ENCODE data around the gene DNAJC7. TPM values are rescaled to one million over a fixed set of nuclear protein-coding genes. Genes with fewer than 3 reads are reported as not detected.

DNAJC7 gene
- total RNA-seq, 1 experiment from 2014 or later = 72.0 TPM

- in situ Hi-C loops (cut with HindIII; ENCODE audit: low pct_unique_long_range_greater_than_20kb, low sequenced_read_pairs) (no loop called here), intact Hi-C loops (cut with micrococcal nuclease; ENCODE audit: unreplicated experiment) (no loop called here)
- Histone ChIP-seq H3K27ac (ENCODE audit: low read length) (no peak overlapping the region), H3K36me3 (ENCODE audit: control insufficient read depth, insufficient read depth, low read length) (no peaks in the 10 kb centered on the region), H3K27me3 (ENCODE audit: control insufficient read depth, insufficient read depth, low read length) (no peaks in the 10 kb centered on the region), H3K9me3 (ENCODE audit: control insufficient read depth, insufficient read depth, low read depth, low read length) (no peaks in the 10 kb centered on the region), H3K4me3 (ENCODE audit: low read depth in 2 of 2, low read length in 2 of 2) (no peak overlapping the region), H3K4me1 (ENCODE audit: control insufficient read depth, insufficient read depth, low read length) (no peaks in the 10 kb centered on the region; the same call in 1 of the 2 replicates)
- no peak for ATAC-seq
- TF ChIP-seq CTCF (IDR thresholded peaks at IDR 0.05) (no peak), REST (IDR thresholded peaks at IDR 0.05; ENCODE audit: insufficient read depth in 1 of 2, low read depth in 2 of 2, low read length in 1 of 2) (no peak), TCF7L2 (IDR thresholded peaks at IDR 0.05; ENCODE audit: low read depth, low read length) (no peak), SIN3A (IDR thresholded peaks at IDR 0.05; ENCODE audit: borderline replicate concordance, insufficient read depth, low read depth, low read length) (no peak), POLR2AphosphoS5 (IDR thresholded peaks at IDR 0.05; ENCODE audit: low read depth, low read length) (no peak)
- DNase-seq (ENCODE audit: low read depth, low spot score) = no peak
- CTCF ChIA-PET = no interaction called here
- POLR2A ChIA-PET = no interaction called here
- no TSS peak for BruUV-seq (replicated peaks)
These were observed 60.7 kb downstream of the DNAJC7 start for GRCh38 chr17:41956522-41956921.

- ATAC-seq (no peak), DNase-seq (ENCODE audit: low read depth, low spot score) (no peak)
- CTCF ChIA-PET = interaction anchor here (0.5 kb wide), 1 partner anchor 15 kb away, joined by 3 read pairs; no protein-coding TSS in a partner anchor
- Histone ChIP-seq H3K27me3 (ENCODE audit: control insufficient read depth, insufficient read depth, low read length) (no peaks in the 10 kb centered on the region), H3K27ac (ENCODE audit: low read length) (no peak overlapping the region), H3K9me3 (ENCODE audit: control insufficient read depth, insufficient read depth, low read depth, low read length) (no peaks in the 10 kb centered on the region), H3K4me3 (ENCODE audit: low read depth in 2 of 2, low read length in 2 of 2) (no peak overlapping the region), H3K4me1 (ENCODE audit: control insufficient read depth, insufficient read depth, low read length) (no peaks in the 10 kb centered on the region), H3K36me3 (ENCODE audit: control insufficient read depth, insufficient read depth, low read length) (no peaks in the 10 kb centered on the region)
- BruUV-seq (replicated peaks) = no TSS peak
- in situ Hi-C loops (cut with HindIII; ENCODE audit: low pct_unique_long_range_greater_than_20kb, low sequenced_read_pairs) = no loop called here
- TF ChIP-seq REST (IDR thresholded peaks at IDR 0.05; ENCODE audit: insufficient read depth in 1 of 2, low read depth in 2 of 2, low read length in 1 of 2) = no peak
- no peak for TF ChIP-seq SIN3A (IDR thresholded peaks at IDR 0.05; ENCODE audit: borderline replicate concordance, insufficient read depth, low read depth, low read length)
- TF ChIP-seq CTCF (IDR thresholded peaks at IDR 0.05) = no peak
- POLR2A ChIA-PET = interaction anchor here (0.5 kb wide), 1 partner anchor 29 kb away, joined by 5 read pairs; no protein-coding TSS in a partner anchor
- intact Hi-C loops (cut with micrococcal nuclease; ENCODE audit: unreplicated experiment) = no loop called here
These were observed 68.3 kb downstream of the DNAJC7 start for GRCh38 chr17:41948762-41949460.
